KMS-11 (cell line): Measurements from ENCODE around the gene IL1RN.

Source experiments
- H2AFZ ChIP-seq: fragments of 200-600 bp; sonication (generic); 2 replicates; pipeline ENCODE4 v1.6.1; 2016; ENCODE audit warnings: antibody characterized with exemption, mixed run types, low read depth
- H3K27ac ChIP-seq: fragments of 200-600 bp; sonication (generic); 2 replicates; pipeline ENCODE4 v1.6.1; 2016; ENCODE audit warnings: mild to moderate bottlenecking, mixed run types
- H3K27me3 ChIP-seq: fragments of 200-600 bp; sonication (generic); 2 replicates; pipeline ENCODE4 v1.6.1; 2017; ENCODE audit warnings: mild to moderate bottlenecking, low read depth, mixed run types, moderate library complexity; ENCODE audit not compliant: insufficient read depth
- H3K36me3 ChIP-seq: fragments of 200-600 bp; sonication (generic); 2 replicates; pipeline ENCODE4 v1.6.1; 2017; ENCODE audit warnings: mild to moderate bottlenecking, mixed run types; ENCODE audit not compliant: insufficient read depth
- H3K4me1 ChIP-seq: fragments of 200-600 bp; sonication (generic); 2 replicates; pipeline ENCODE4 v1.6.1; 2016; ENCODE audit warnings: mild to moderate bottlenecking, low read depth, mixed run types; ENCODE audit not compliant: poor library complexity, severe bottlenecking
- H3K4me2 ChIP-seq: fragments of 200-600 bp; sonication (generic); 2 replicates; pipeline ENCODE4 v1.7.0; 2016; ENCODE audit warnings: mild to moderate bottlenecking, mixed run types
- H3K4me3 ChIP-seq: fragments of 200-600 bp; sonication (generic); IDR thresholded peaks from 2 replicates; pipeline ENCODE4 v1.6.1; 2017; ENCODE audit warnings: low read depth, low read length, mixed read lengths; ENCODE audit not compliant: insufficient read depth
- H3K79me2 ChIP-seq: fragments of 200-600 bp; sonication (generic); 2 replicates; pipeline ENCODE4 v1.6.1; 2016; ENCODE audit warnings: low read depth, mixed run types; ENCODE audit not compliant: insufficient read depth
- H3K9ac ChIP-seq: fragments of 200-600 bp; sonication (generic); 2 replicates; pipeline ENCODE4 v1.6.1; 2016; ENCODE audit warnings: mild to moderate bottlenecking, mixed run types
- H4K20me1 ChIP-seq: fragments of 200-600 bp; sonication (generic); 2 replicates; pipeline ENCODE4 v1.6.1; 2016; ENCODE audit warnings: mild to moderate bottlenecking, mixed run types; ENCODE audit not compliant: insufficient read depth
- TF ChIP-seq, protein P1 (sequence below): fragments of 200-600 bp; sonication (generic); conservative IDR thresholded peaks from 2 replicates; pipeline ENCODE4 v1.6.1; 2017; ENCODE audit warnings: low read depth, mild to moderate bottlenecking, antibody characterized with exemption, low read length, moderate library complexity, mixed read lengths

The IL1RN gene

DNA sequence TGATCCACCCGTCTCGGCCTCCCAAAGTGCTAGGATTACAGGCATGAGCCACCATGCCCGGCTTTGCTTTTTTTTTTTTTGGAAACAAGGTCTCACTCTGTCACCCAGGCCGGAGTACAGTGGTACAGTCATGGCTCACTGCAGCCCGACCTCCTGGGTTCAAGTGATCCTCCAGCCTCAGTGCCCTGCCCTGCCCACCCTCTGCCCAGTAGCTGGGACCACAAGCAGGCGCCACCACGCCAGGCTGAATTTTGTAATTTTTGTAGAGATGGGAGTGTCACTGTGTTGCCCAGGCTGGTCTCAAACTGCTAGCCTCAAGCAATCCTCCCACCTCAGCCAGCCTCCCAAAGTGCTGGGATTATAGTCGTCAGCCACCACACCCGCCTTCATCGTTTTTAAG, 34.8 kb downstream of the IL1RN start:
- Histone ChIP-seq H3K4me2 (no peak overlapping the region), H2AFZ (no peak overlapping the region), H3K27ac (no peak overlapping the region), H3K79me2 (no peaks in the 10 kb centered on the region), H3K36me3 (no peaks in the 10 kb centered on the region), H3K9ac (no peak overlapping the region), H3K4me1 (no peaks in the 10 kb centered on the region), H4K20me1 (no peaks in the 10 kb centered on the region), H3K27me3 (no peaks in the 10 kb centered on the region), H3K4me3 (no peak overlapping the region)
- TF ChIP-seq, protein P1, sequence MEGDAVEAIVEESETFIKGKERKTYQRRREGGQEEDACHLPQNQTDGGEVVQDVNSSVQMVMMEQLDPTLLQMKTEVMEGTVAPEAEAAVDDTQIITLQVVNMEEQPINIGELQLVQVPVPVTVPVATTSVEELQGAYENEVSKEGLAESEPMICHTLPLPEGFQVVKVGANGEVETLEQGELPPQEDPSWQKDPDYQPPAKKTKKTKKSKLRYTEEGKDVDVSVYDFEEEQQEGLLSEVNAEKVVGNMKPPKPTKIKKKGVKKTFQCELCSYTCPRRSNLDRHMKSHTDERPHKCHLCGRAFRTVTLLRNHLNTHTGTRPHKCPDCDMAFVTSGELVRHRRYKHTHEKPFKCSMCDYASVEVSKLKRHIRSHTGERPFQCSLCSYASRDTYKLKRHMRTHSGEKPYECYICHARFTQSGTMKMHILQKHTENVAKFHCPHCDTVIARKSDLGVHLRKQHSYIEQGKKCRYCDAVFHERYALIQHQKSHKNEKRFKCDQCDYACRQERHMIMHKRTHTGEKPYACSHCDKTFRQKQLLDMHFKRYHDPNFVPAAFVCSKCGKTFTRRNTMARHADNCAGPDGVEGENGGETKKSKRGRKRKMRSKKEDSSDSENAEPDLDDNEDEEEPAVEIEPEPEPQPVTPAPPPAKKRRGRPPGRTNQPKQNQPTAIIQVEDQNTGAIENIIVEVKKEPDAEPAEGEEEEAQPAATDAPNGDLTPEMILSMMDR = no peak

DNA sequence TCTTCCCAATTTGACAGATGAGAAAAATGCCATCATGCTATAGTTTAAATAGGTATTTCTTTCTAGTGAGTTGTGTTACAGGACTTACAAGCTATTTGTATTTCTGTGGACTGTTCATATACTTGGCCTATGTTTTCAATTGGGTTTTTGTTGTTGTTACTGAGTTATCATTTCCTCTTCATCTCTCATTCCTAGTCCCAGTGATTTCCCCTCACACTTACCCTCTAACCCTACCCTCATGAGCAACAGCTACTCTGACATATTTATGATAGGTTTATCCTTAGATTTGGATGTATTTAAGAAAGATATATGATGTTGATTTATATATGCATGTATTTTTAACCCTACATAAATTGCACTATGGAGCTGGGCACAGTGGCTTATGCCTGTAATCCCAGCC, 35.5 kb downstream of the IL1RN start:
- Histone ChIP-seq H3K79me2 (no peaks in the 10 kb centered on the region), H3K9ac (no peak overlapping the region), H3K4me2 (no peak overlapping the region), H3K4me3 (no peak overlapping the region), H3K27me3 (no peaks in the 10 kb centered on the region), H3K4me1 (no peaks in the 10 kb centered on the region), H4K20me1 (no peaks in the 10 kb centered on the region), H3K27ac (no peak overlapping the region), H3K36me3 (no peaks in the 10 kb centered on the region), H2AFZ (no peak overlapping the region)
- TF ChIP-seq, protein P1 = no peak

DNA sequence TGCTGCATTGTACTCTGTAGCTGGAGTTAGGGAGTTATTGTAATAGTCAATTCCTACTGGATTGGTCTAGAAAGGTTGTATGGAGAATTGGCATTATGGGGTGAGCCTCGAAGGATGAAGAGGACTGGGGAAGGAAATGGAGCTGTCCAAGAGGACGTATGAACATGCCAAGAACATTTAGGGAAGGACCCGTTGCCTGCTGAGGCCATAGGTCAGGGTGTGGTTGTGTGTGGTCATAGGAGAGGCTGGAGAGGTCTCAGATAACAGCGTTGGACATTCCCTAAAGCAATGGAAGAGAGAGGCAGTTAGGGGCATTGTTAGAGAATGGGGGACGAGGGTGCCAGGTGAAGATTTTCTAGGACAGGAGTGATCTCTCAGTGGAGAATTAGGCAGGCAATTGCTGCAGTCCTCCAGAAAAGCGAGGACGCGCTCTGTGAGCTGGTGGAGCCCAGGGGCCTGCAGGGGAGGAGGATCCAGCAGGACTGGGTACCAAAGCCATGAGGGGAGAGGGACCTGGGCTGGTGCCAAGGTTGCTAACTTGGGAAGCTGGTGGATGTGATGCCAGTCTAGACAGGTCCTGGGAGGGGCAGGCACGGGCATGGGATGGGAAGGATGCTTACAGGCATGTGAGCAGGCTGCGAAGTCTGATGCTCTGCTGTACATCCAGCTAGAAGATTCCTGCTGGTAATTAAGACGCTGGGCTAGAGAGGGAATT, 37.0 kb downstream of the IL1RN start:
- no peaks in the 10 kb centered on the region for H3K27me3 ChIP-seq
- H3K4me2 ChIP-seq = no peak overlapping the region
- H4K20me1 ChIP-seq = no peaks in the 10 kb centered on the region
- H3K4me1 ChIP-seq = no peaks in the 10 kb centered on the region
- H3K79me2 ChIP-seq = no peaks in the 10 kb centered on the region
- TF ChIP-seq, protein P1 = no peak
- H3K27ac ChIP-seq = no peak overlapping the region
- H3K9ac ChIP-seq = no peak overlapping the region
- H3K36me3 ChIP-seq = no peaks in the 10 kb centered on the region
- no peak overlapping the region for H2AFZ ChIP-seq
- H3K4me3 ChIP-seq = no peak overlapping the region

DNA sequence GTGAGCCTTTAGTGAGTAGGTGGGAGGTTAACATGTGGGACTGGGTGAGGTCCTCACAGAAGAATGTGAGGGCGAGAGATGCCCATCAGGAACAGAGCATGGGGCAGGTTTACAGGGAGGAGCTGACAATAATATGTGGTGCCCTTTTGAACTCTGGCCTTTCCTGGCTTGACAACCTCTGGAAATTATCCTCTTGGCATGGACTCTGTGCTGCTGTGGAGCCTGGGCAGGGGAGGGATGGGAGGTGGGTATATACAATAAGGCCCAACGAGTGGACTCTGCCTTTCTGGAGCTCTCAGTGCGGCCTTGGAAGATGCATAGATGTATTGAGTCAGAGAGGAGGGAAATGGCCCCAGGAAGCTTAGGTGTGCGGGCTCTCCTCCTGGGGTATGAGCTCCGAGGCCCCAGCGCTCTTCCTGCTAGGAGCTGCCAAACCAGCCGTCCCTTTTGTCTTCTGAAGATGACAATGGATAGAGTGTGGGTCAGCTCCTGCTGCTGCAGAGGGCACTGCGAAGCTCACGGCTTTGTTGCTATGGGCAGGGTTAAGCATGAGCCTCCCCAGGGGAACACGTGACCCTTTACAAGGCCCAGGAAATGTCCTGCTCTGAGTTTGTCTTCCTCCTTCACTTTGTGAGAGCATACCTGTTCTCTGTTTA, 37.7 kb downstream of the IL1RN start:
- H3K79me2 ChIP-seq = no peaks in the 10 kb centered on the region
- no peaks in the 10 kb centered on the region for H3K27me3 ChIP-seq
- no peak overlapping the region for H3K4me2 ChIP-seq
- no peaks in the 10 kb centered on the region for H3K4me1 ChIP-seq
- H2AFZ ChIP-seq = no peak overlapping the region
- H3K27ac ChIP-seq = no peak overlapping the region
- H3K36me3 ChIP-seq = no peaks in the 10 kb centered on the region
- no peak overlapping the region for H3K4me3 ChIP-seq
- no peak overlapping the region for H3K9ac ChIP-seq
- H4K20me1 ChIP-seq = no peaks in the 10 kb centered on the region
- TF ChIP-seq, protein P1 = no peak
